T-helper 2 cell treated with Interferon-gamma antibody and Interleukin-4, amounts not matched to agents 100 ng/mL and 5 ng/mL, for 36 hours (primary cell): ENCODE results near the gene SEMA3G. TPM values are rescaled to one million over a fixed set of nuclear protein-coding genes. Genes with fewer than 3 reads are reported as not detected.

Experiments
- intact Hi-C: fragments of 100-400 bp; cut with micrococcal nuclease; formaldehyde crosslinking; loops from one replicate; pipeline ENCODE4 v1.15.1; 2023
- total RNA-seq: library from RNA; stranded (reverse); gene quantifications from 2 replicates; pipeline ENCODE4 v1.2.3, GENCODE V29; 2022

SEMA3G gene
- total RNA-seq, 1 donor from 2014 or later, result 0.16 TPM

DNA sequence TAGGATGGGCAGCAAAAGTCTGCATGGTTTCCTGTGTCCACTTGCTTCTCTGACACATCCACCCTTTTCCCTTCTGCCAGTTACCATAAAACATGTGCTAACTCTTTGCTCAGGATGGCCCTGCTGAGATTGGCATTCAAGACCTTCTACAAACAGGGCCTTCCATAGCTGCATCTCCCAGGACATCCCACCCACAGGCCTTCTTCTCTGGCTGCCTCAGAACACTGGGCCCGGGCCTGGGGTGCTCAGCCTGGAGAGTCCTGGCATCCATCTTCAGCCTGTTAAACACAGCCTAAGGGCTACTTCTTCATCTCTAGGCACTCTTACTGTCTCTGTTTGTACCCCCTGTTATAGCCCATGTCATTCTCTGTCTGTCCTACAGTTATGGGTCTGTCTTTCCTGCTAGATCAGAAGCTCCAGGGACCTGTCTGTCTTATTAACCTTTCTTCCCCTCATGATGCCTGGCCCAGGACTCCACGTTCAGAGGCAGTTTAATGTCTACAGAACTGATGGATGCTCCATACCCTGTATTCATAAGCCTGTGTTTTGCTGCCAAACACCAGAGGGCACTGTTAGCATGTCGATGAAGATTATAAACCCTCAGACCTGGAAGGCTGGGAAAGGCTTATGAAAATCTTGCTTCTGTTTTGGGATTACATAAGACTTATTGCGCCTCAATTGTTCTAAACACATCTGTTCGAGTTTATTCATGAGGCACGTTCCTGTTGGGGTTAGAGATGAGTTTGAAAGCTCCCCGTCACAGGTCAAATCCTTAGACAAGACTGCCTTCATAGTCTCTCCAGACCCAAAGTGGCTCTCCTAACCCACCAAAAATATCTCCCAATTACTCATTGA is 16.5 kb downstream of the SEMA3G start:
- intact Hi-C loops, result loop anchor here (1.0 kb wide), 1 partner anchor 17 kb away; the partner anchor contains the start of gene SEMA3G

GRCh38 chr3:52423173-52423572 is 21.7 kb downstream of the SEMA3G start:
- intact Hi-C loops, result no loop called here

DNA sequence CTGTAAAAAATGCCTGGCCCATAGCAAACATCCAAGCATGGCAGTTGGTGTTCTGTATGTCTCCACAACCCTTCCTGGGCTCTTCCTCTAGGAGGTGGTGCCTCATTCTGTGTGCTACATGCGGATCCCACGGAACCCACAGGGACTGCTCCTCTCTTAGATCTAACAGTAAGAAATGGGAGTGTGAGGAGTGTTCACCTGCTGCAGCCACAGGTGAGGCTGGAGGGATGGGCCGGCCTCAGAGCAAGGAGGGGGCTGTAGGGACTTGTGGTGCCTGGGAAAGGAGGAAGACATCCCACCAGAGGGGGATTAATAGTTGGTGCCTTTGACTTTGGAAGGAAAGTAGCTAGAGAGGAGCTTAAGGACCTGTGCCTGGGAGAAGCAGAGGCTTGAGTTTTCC is 22.2 kb downstream of the SEMA3G start:
- intact Hi-C loops, result no loop called here

DNA sequence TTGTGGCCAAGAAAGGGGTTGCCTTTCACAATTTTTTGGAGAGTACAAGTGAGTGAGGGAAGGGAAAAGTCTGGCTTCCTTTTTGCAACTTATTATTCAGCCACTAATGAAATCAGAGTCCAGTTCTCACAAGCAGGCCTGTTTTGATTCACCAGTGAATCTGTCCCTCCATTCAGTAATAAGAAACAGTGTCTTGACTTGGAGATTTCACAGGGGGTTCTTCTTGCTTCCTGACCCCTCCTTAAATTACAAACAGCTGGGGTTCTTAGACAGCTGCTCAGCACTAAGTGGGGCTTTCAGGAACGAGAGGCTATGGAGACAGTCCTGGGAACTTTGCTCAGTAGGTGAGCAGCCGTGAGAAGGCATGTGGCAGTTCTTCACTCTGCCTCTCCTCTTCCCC is 24.5 kb downstream of the SEMA3G start:
- intact Hi-C loops, result no loop called here

- intact Hi-C loops, result no loop called here
Measured at GRCh38 chr3:52415800-52416199, 29.1 kb downstream of the SEMA3G start.

DNA sequence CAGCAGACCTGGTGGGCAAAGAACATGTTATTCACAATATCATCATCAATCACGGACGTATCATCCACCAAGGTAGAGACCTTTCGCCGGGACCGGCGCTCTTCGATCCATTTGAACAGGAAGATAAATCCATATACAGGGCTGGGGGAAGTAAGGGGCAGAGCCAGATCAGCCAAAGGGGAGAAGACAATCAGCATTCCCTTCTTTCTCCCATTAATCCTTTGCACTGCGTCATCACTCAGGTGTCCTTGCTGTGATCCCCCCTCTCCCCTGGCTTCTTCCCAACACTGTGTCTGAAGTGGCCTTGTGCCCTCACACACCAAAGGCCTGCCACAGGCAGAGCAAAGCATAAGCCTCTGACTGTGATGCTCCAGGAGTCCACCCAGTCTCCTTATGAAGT is 36.4 kb downstream of the SEMA3G start:
- intact Hi-C loops, result no loop called here

GRCh38 chr3:52407779-52408178 is 37.1 kb downstream of the SEMA3G start:
- intact Hi-C loops, result no loop called here

- intact Hi-C loops, result no loop called here
Measured at GRCh38 chr3:52406791-52407510, 38.0 kb downstream of the SEMA3G start.

DNA sequence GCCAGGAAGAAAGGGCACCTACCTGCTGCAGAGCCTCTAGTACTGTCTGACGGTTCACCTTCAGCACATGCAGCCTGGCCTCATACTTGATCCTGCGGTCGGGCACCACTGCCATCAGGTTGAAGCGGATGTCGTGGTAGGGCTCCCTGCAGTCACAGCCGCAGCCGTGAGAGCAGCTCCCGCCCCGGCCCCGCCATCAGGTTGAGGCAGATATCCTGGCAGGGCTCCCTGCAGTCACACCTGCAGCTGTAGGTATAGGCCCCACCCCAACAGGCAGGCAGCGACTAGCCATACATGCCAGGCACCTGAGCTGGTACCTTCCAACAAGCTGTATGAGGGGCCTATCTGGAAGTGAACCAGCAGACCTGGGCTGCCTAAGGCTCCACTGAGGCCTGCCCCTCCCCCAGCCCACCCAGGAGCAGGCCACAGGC is 38.7 kb downstream of the SEMA3G start:
- intact Hi-C loops, result no loop called here

- intact Hi-C loops, result no loop called here
Measured at GRCh38 chr3:52405601-52406110, 39.2 kb downstream of the SEMA3G start.

DNA sequence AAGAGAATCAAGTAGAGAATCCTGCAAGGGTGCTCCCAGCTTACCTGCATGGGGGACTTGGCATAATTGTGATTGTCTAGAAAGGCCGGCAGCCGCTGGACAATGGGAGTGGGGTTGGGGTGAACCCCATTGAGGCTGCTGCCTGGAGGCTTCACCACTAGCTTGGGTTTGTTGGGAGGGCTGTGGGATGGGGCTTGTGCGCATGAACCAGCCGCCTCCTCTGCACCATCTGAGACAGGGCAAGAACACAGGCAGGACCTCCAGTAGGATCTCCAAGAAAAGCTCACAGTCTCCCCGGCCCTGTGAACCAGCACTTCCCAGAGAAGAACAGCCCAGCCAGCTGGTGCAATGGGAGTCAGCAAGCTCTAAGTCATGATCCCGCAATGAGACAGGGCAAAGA is 39.8 kb downstream of the SEMA3G start:
- intact Hi-C loops, result no loop called here

GRCh38 chr3:52404391-52404790 is 40.5 kb downstream of the SEMA3G start:
- intact Hi-C loops, result no loop called here

- intact Hi-C loops, result no loop called here
Measured at GRCh38 chr3:52403955-52404354, 40.9 kb downstream of the SEMA3G start.

DNA sequence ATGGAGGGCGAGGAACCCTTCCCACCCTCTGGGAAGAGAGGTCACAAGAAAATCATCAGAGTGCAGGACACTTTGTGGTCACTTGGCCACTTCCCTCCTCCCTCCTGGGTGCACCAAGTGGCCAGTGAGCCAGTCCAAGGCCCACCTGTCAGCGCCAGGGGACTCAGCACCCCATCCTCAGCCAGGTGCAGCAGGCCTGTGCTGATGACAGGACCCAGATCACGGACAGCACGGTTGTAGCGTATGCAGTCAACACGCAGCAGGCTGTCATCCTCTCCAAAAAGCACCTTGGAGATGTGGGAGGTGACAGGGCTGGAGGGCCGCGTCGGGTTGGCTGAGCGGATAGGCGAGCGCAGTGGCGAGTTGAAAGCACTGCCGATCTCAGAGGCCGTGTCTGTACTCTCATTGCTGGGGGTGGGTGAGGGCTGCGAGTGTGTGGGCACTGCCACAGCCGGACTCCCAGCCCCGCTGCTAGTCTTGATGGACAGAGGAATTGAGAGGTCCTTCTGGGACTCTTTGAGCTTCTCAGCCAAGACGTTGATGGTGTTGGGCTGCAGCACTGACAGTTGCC is 41.5 kb downstream of the SEMA3G start:
- intact Hi-C loops, result no loop called here

GRCh38 chr3:52402706-52403270 is 42.1 kb downstream of the SEMA3G start:
- intact Hi-C loops, result no loop called here

DNA sequence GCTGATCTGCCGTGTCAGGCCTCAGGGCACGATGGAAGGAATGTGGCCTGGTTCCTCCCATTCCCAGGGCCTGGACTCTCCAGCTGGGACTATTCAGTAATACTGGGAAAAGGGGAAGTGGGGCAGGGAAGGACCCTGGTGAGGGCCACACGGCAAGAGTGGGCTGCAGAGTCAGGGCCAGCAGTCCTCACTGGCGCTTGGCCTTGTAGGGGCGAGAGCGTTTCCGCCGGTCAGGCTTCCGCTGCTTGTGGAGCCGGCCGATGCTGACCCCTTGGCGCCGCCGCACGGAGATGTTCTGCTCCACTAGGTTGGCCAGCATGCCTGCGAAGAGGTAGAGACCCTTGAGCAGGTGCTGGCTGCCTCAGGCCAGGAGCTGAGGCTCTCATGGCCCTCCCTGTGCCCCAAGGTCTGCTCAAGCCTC is 42.8 kb downstream of the SEMA3G start:
- intact Hi-C loops, result no loop called here

DNA sequence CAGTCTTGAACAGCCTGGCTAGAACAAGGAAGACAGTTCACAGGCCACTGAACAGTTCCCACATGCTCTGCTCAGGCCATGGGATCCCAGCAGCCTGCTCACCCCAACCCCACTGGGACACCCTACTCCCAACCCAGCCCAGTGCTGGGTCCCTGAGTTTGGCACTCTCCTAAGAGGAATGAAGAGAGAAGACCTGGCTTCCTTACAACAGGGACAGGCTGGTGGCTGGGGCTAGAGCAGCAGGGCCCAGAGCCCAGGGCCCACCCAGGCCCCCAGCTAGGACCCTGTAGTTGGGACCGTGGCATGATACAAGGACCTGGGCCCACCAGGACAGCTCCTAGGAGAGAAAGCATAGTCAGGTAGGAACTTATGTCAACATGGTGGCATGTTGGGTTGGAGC is 43.4 kb downstream of the SEMA3G start:
- intact Hi-C loops, result no loop called here

DNA sequence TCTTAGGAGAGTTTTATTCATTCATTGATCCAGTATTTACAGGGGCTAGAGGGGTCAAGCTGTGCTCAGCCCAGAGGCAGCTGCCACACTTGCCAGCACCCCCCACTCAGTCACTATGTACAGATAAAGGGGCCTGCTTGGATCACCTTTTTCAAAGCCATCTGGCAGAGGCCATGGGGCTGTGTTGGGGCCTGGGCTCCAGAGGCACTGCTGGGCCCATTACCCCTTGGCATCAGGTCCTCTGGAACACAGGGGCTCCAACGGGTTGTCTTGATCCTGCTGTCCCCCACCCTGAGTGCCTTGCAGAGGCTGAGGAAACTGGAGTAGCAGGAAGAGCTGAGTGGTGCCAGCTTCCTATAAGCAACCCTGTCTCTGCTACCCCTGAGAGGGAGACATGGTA is 43.9 kb downstream of the SEMA3G start:
- intact Hi-C loops, result no loop called here

- intact Hi-C loops, result no loop called here
Measured at GRCh38 chr3:52400275-52400793, 44.6 kb downstream of the SEMA3G start.

GRCh38 chr3:52399593-52399992 is 45.3 kb downstream of the SEMA3G start:
- intact Hi-C loops, result no loop called here

- intact Hi-C loops, result no loop called here
Measured at GRCh38 chr3:52399131-52399530, 45.8 kb downstream of the SEMA3G start.
